Neutrophil (primary cell): ENCODE data around the gene CYB5R4.

ENCODE experiments used
- H3K27ac ChIP-seq: fragments of 200-600 bp; sonication (generic); 2 replicates; pipeline ENCODE4 v1.5.1; 2016; ENCODE audit warnings: mild to moderate bottlenecking, moderate library complexity
- H3K27me3 ChIP-seq: fragments of 200-600 bp; sonication (generic); 2 replicates; pipeline ENCODE4 v1.6.0; 2016; ENCODE audit warnings: mild to moderate bottlenecking
- H3K36me3 ChIP-seq: fragments of 200-600 bp; sonication (generic); 2 replicates; pipeline ENCODE4 v1.5.1; 2017
- H3K4me1 ChIP-seq, 2 experiments: fragments of 200-600 bp in 1 of 2; sonication (generic) in 1 of 2; 1 replicate in 1 of 2; 2 replicates in 1 of 2; pipeline versions ENCODE4 v1.5.1 to v1.6.1; 2013 to 2016; ENCODE audit warnings: low read depth in 1 of 2, low read length in 1 of 2, mild to moderate bottlenecking in 1 of 2, moderate library complexity in 1 of 2; ENCODE audit not compliant: control insufficient read depth in 1 of 2, insufficient read depth in 1 of 2
- H3K4me3 ChIP-seq, 2 experiments: fragments of 200-600 bp in 1 of 2; sonication (generic) in 1 of 2; 1 replicate in 1 of 2; 2 replicates in 1 of 2; pipeline ENCODE4 v1.5.1; 2013 to 2016; ENCODE audit warnings: low read depth in 1 of 2, low read length in 1 of 2, mild to moderate bottlenecking in 1 of 2, moderate library complexity in 1 of 2
- H3K9me3 ChIP-seq: fragments of 200-600 bp; sonication (generic); 2 replicates; pipeline ENCODE4 v1.5.1; 2016
- CTCF ChIP-seq: fragments of 200-600 bp; sonication (generic); IDR thresholded peaks from 2 replicates; pipeline ENCODE4 v1.5.1; 2016; ENCODE audit warnings: antibody characterized with exemption

CYB5R4 gene

GRCh38 chr6:83867527-83868161 lies 8.2 kb downstream of the CYB5R4 start:
- H3K27ac ChIP-seq, result peak overlapping the region; percentile 60
- peaks cover 16 to 25% of the 10 kb centered on the region in 2 experiments for H3K4me1 ChIP-seq
- no peak overlapping the region for H3K4me3 ChIP-seq
- peaks cover 65% of the 10 kb centered on the region for H3K36me3 ChIP-seq
- no peaks in the 10 kb centered on the region for H3K9me3 ChIP-seq
- no peak for TF ChIP-seq CTCF
- no peaks in the 10 kb centered on the region for H3K27me3 ChIP-seq

GRCh38 chr6:83868639-83869038 lies 9.2 kb downstream of the CYB5R4 start:
- no peak overlapping the region for H3K4me3 ChIP-seq

GRCh38 chr6:83870649-83871048 lies 11.2 kb downstream of the CYB5R4 start:
- H3K9me3 ChIP-seq, result no peaks in the 10 kb centered on the region
- peaks cover 27 to 40% of the 10 kb centered on the region in 2 experiments for H3K4me1 ChIP-seq
- H3K4me3 ChIP-seq, result no peak overlapping the region
- H3K36me3 ChIP-seq, result peaks cover 49% of the 10 kb centered on the region
- H3K27me3 ChIP-seq, result no peaks in the 10 kb centered on the region
- TF ChIP-seq CTCF, result no peak
- H3K27ac ChIP-seq, result no peak overlapping the region

More at GRCh38 chr6:83868639-83869038, 9.2 kb downstream of the CYB5R4 start:
- Histone ChIP-seq H3K4me1 (peaks cover 25 to 31% of the 10 kb centered on the region in 2 experiments), H3K27me3 (no peaks in the 10 kb centered on the region), H3K27ac (no peak overlapping the region), H3K9me3 (no peaks in the 10 kb centered on the region), H3K36me3 (peaks cover 64% of the 10 kb centered on the region)
- TF ChIP-seq CTCF, result no peak

GRCh38 chr6:83872386-83873118 lies 13.1 kb downstream of the CYB5R4 start:
- TF ChIP-seq CTCF, result no peak
- H3K27me3 ChIP-seq, result no peaks in the 10 kb centered on the region
- H3K9me3 ChIP-seq, result no peaks in the 10 kb centered on the region
- no peak overlapping the region for H3K4me3 ChIP-seq
- peak overlapping the region; percentile 54 for H3K27ac ChIP-seq
- peaks cover 31% of the 10 kb centered on the region for H3K36me3 ChIP-seq
- H3K4me1 ChIP-seq, result peaks cover 20 to 32% of the 10 kb centered on the region in 2 experiments

- peak overlapping the region; percentile 75 for H3K27ac ChIP-seq
- peaks cover 15 to 21% of the 10 kb centered on the region in 2 experiments for H3K4me1 ChIP-seq
- H3K36me3 ChIP-seq, result peaks cover 21% of the 10 kb centered on the region
- H3K9me3 ChIP-seq, result no peaks in the 10 kb centered on the region
- peak overlapping the region in 1 of 2 experiments; percentile 11 for H3K4me3 ChIP-seq
- H3K27me3 ChIP-seq, result no peaks in the 10 kb centered on the region
- TF ChIP-seq CTCF, result no peak
Observed at GRCh38 chr6:83873869-83874268, 14.4 kb downstream of the CYB5R4 start.
